ENCODE results near the gene TRPC6. TPM values are rescaled to one million over a fixed set of nuclear protein-coding genes. Genes with fewer than 3 reads are reported as not detected.

Gene TRPC6
- total RNA-seq, 1 donor from 2014 or later, result 0.51 TPM

DNA sequence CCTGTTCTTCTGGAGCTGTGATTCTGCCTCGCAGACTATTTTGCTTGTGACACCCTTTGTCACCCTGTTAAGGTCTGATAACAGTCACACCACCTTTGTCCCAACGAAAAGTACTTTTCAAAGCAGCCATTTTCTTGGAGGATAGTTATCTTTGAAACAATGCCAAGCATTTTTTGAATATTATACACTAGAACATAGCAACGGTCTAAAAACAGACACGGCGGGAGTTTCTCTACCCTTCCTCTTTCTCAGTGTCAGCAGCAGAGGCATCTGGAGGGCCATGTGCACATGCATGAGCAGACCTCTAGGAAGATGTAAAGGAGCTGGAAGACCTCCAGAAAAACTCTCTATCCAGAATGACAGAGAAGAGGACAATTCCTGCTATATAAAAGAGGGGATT is 86.5 kb downstream of the TRPC6 start:
- Mint-ChIP-seq H3K4me1 (ENCODE audit: unreplicated experiment) (no peaks in the 10 kb centered on the region), H3K27me3 (ENCODE audit: unreplicated experiment) (peaks cover 4% of the 10 kb centered on the region), H3K9me3 (ENCODE audit: unreplicated experiment) (no peaks in the 10 kb centered on the region), H3K36me3 (ENCODE audit: low read depth, unreplicated experiment) (no peaks in the 10 kb centered on the region), H3K27ac (ENCODE audit: unreplicated experiment) (no peak overlapping the region), H3K4me3 (ENCODE audit: unreplicated experiment) (no peak overlapping the region)
- no peak for DNase-seq (ENCODE audit: low spot score)
- TF ChIP-seq, protein P1, sequence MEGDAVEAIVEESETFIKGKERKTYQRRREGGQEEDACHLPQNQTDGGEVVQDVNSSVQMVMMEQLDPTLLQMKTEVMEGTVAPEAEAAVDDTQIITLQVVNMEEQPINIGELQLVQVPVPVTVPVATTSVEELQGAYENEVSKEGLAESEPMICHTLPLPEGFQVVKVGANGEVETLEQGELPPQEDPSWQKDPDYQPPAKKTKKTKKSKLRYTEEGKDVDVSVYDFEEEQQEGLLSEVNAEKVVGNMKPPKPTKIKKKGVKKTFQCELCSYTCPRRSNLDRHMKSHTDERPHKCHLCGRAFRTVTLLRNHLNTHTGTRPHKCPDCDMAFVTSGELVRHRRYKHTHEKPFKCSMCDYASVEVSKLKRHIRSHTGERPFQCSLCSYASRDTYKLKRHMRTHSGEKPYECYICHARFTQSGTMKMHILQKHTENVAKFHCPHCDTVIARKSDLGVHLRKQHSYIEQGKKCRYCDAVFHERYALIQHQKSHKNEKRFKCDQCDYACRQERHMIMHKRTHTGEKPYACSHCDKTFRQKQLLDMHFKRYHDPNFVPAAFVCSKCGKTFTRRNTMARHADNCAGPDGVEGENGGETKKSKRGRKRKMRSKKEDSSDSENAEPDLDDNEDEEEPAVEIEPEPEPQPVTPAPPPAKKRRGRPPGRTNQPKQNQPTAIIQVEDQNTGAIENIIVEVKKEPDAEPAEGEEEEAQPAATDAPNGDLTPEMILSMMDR (IDR thresholded peaks at IDR 0.05; ENCODE audit: unreplicated experiment), result no peak

DNA sequence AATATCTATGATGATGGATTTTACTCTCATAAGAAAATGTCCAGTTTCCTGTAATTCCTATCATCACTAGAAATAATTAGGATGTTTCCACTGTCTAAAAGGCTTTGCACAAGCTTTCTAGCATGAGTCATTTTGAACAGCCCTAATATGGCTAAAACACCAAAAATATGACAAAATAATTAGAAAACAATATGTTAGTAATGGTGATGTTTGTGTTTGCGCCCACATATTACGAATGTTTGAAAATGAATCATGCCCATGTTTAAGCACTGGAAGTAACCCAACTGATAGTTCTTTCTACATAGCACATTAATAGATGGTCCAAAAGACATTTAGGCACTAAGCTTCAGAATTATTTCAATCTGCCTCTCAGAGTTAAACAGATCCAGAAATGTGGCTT is 96.0 kb downstream of the TRPC6 start:
- TF ChIP-seq, protein P1 (IDR thresholded peaks at IDR 0.05; ENCODE audit: unreplicated experiment), result no peak
- H3K27ac Mint-ChIP-seq (ENCODE audit: unreplicated experiment), result no peak overlapping the region
- H3K4me1 Mint-ChIP-seq (ENCODE audit: unreplicated experiment), result no peaks in the 10 kb centered on the region
- no peaks in the 10 kb centered on the region for H3K36me3 Mint-ChIP-seq (ENCODE audit: low read depth, unreplicated experiment)
- no peaks in the 10 kb centered on the region for H3K9me3 Mint-ChIP-seq (ENCODE audit: unreplicated experiment)
- H3K27me3 Mint-ChIP-seq (ENCODE audit: unreplicated experiment), result peaks cover 3% of the 10 kb centered on the region
- no peak overlapping the region for H3K4me3 Mint-ChIP-seq (ENCODE audit: unreplicated experiment)
- DNase-seq (ENCODE audit: low spot score), result no peak

DNA sequence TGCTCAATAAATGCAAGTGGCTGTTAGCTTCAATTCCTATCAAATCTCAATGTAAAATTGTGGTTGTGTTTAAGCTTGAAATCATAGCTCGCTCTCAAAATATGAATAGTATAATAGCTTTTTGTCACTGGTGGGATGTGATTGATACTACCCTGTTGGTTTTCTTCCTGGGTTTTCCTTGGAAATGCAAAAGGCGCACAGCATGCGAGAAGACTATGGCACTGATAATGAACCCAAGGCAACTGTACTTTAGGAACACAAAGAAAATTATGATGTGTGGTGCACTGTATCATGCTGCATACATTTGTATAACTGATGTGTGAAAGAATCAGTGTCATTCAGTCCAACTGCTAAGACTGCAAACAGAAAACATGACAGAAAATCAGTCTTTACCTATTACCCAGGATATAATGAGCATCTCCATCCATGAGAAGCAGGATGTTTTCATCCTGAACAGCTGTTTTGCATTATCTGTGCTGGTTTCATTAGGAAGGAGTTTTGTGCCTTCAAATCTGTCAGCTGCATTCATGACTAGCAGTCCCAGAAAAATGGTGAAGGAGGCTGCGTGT is 101.2 kb downstream of the TRPC6 start:
- Mint-ChIP-seq H3K27ac (ENCODE audit: unreplicated experiment) (no peak overlapping the region), H3K27me3 (ENCODE audit: unreplicated experiment) (no peaks in the 10 kb centered on the region), H3K9me3 (ENCODE audit: unreplicated experiment) (no peaks in the 10 kb centered on the region), H3K36me3 (ENCODE audit: low read depth, unreplicated experiment) (no peaks in the 10 kb centered on the region), H3K4me1 (ENCODE audit: unreplicated experiment) (no peaks in the 10 kb centered on the region), H3K4me3 (ENCODE audit: unreplicated experiment) (no peak overlapping the region)
- no peak for DNase-seq (ENCODE audit: low spot score)
- TF ChIP-seq, protein P1 (IDR thresholded peaks at IDR 0.05; ENCODE audit: unreplicated experiment), result no peak

DNA sequence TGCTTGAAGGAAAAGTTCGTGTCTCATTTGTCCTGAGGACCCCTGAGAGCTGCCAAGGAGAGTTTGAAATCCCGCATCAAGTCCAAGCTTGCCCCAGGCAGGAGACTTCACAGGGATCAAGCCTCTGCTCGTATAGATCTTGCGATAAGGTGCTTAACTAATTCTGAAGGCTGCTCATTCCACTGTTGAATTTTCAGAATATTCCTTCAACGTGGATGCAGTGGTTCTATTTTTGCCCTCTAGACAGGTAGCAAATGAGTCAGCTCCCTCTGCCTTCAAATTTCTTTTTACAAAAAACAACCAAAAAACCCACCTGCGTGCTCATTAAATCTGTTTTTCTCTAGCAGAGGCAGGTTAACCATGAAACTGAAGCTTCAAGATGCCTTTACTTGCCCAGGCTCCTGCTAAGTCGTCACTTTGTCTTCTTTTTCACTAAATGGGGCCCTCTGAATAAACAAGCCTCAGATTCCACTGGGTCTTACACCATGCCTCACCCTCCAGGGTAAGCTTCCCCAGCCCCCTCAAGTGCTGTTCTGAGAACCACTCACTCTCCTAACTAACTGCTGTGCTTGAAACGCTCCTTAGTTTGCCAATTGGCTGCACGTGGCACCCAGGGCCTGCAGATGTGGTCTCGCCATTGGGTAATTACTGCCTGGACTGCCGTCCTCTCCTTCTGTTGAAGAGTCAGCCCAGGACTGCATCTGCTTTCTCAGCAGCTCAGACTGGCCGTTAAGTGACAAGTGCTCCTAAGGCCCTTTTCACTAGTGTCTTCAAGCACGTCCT is 105.0 kb downstream of the TRPC6 start:
- no peak overlapping the region for H3K4me3 Mint-ChIP-seq (ENCODE audit: unreplicated experiment)
- no peak for DNase-seq (ENCODE audit: low spot score)
- no peaks in the 10 kb centered on the region for H3K4me1 Mint-ChIP-seq (ENCODE audit: unreplicated experiment)
- no peaks in the 10 kb centered on the region for H3K9me3 Mint-ChIP-seq (ENCODE audit: unreplicated experiment)
- no peak overlapping the region for H3K27ac Mint-ChIP-seq (ENCODE audit: unreplicated experiment)
- no peaks in the 10 kb centered on the region for H3K36me3 Mint-ChIP-seq (ENCODE audit: low read depth, unreplicated experiment)
- TF ChIP-seq, protein P1 (IDR thresholded peaks at IDR 0.05; ENCODE audit: unreplicated experiment), result no peak
- H3K27me3 Mint-ChIP-seq (ENCODE audit: unreplicated experiment), result no peaks in the 10 kb centered on the region

DNA sequence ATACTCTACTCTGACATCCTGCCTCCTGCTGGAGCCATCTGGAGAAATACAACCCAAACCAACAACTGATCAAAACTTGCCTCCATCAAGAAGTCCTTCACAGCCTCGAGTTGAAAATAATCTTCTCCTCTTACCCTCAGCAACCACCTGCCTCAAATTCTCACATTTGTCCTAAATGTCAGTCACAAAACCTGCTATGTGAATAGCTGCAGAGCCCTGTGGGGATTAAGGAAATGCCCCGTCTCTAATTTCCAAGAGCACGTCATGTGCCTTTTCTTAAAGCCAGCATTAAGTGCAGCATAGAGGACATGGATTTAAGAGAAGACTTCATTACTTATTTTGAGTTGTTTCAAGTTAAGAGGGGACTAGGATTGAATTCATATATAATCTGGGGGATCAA is 105.9 kb downstream of the TRPC6 start:
- H3K27ac Mint-ChIP-seq (ENCODE audit: unreplicated experiment), result no peak overlapping the region
- DNase-seq (ENCODE audit: low spot score), result no peak
- TF ChIP-seq, protein P1 (IDR thresholded peaks at IDR 0.05; ENCODE audit: unreplicated experiment), result no peak
- H3K36me3 Mint-ChIP-seq (ENCODE audit: low read depth, unreplicated experiment), result no peaks in the 10 kb centered on the region
- no peaks in the 10 kb centered on the region for H3K9me3 Mint-ChIP-seq (ENCODE audit: unreplicated experiment)
- H3K4me1 Mint-ChIP-seq (ENCODE audit: unreplicated experiment), result no peaks in the 10 kb centered on the region
- no peak overlapping the region for H3K4me3 Mint-ChIP-seq (ENCODE audit: unreplicated experiment)
- no peaks in the 10 kb centered on the region for H3K27me3 Mint-ChIP-seq (ENCODE audit: unreplicated experiment)
